IPS-11a (cell line): ENCODE data around the gene ARHGEF16.

Source experiments
- H3K4me3 ChIP-seq: one replicate; pipeline ENCODE4 v1.5.1; 2013; ENCODE audit warnings: low read depth, low read length, control low read depth

The ARHGEF16 gene

GRCh38 chr1:3436451-3436850 is 18.0 kb upstream of the ARHGEF16 start:
- H3K4me3 ChIP-seq: no peak overlapping the region

DNA sequence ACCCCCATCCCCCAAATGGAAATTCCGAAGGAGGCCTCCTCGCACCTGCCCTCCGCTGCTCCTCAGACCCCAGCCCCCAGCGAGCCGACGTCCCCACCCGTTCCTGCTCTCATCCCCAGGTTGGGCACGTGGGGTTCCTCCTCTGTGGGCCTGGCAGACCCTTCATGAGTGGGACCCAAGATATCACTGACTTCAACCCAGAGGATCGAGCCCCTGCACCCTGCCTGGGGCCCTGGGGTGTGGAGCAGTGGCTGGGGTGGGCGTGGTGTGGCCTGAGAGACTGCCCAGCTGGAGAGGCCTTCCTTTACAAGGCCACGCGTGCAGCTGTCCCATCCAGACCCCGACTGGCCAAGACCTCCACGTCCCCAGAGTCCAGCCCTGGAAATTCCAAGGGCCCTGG is 17.6 kb upstream of the ARHGEF16 start:
- no peak overlapping the region for H3K4me3 ChIP-seq

GRCh38 chr1:3438661-3439180 is 15.7 kb upstream of the ARHGEF16 start:
- H3K4me3 ChIP-seq: no peak overlapping the region

DNA sequence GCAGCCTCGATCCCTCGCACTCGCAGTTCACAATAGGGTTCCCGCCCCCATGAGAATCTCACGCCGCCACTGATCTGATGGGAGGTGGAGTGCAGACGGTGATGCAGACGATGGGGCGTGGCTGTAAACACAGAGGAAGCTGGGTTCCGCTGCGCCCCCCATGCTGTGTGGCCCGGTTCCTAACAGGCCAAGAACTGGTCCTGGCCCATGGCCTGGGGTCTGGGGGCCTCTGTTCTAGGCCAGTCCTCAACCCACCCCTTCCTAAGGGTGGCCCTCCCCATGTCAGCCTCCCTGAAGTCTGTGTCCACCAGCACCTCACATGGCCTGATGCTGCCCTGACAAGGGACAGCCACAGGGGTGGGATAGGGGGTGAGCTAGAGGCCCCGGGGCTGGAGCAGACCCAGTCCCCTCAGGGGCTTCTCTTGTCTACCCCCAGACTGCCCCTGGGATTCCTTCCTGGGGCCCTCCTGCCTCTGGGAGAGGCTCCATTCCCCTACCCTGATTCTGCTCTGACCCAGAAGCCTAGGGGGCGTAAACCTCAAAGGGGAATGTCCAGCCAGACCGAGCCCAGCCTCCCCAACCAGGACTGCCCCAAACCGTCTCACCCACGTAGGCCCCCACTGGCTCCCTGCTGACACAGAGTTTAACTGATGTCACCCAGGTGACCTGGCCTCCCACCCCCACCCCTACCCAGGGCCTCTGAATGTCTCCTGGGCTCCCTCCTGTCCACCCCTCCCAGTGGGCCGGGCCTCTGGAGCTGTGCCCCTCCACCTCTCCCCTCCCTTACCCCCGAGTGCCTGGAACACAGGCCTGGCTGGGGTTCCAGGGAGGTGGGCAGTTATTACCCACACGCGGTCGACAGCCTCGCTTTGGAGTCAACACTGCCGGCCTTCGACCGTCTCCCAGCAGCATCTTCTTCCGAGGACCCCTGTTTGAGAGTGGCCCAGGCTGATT is 14.8 kb upstream of the ARHGEF16 start:
- H3K4me3 ChIP-seq: no peak overlapping the region

- no peak overlapping the region for H3K4me3 ChIP-seq
Measured at GRCh38 chr1:3440300-3440681, 14.2 kb upstream of the ARHGEF16 start.

GRCh38 chr1:3440711-3441409 is 13.6 kb upstream of the ARHGEF16 start:
- no peak overlapping the region for H3K4me3 ChIP-seq

DNA sequence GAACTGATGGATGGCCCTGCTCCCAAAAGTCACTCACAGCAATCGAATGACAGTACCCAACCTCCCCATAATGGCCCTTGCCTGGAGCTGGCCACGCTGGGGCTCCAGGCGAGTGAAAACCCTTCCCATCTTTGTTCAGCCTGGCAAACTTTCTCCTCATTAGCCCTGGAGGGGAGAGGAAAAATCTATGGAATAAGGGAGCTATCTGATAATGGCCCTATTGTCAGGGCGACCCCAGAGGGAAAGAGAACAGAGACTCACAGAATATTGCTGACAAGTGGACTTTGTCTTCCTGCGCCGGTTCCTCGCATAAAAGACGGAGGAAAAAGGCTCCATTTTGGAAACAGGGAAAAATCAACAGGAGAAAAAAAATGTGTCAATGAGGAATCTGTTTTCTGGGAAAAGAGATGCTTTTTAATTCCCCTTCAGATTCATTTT is 13.0 kb upstream of the ARHGEF16 start:
- no peak overlapping the region for H3K4me3 ChIP-seq

- no peak overlapping the region for H3K4me3 ChIP-seq
Measured at GRCh38 chr1:3441880-3442279, 12.6 kb upstream of the ARHGEF16 start.

- H3K4me3 ChIP-seq: no peak overlapping the region
Measured at GRCh38 chr1:3442331-3442730, 12.1 kb upstream of the ARHGEF16 start.

DNA sequence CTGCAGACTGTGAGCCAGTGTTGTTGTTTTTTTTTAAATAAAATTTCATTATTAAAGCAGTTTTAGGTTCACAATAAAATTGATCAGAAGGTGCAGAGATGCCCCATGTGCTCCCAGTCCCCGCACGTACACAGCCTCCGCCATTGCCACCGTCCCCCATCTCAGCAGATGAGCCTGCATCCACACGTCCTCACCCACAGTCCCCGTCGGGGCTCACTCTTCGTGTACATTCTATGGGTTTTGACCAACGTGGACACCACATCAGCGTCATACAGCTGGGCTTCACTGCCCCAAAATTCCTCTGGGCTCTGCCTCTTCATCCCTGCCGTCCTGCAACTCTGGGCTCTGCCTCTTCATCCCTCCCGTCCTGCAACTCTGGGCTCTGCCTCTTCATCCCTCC is 11.6 kb upstream of the ARHGEF16 start:
- H3K4me3 ChIP-seq: no peak overlapping the region

- no peak overlapping the region for H3K4me3 ChIP-seq
Measured at GRCh38 chr1:3443807-3444206, 10.7 kb upstream of the ARHGEF16 start.

- H3K4me3 ChIP-seq: no peak overlapping the region
Measured at GRCh38 chr1:3444298-3444697, 10.2 kb upstream of the ARHGEF16 start.

DNA sequence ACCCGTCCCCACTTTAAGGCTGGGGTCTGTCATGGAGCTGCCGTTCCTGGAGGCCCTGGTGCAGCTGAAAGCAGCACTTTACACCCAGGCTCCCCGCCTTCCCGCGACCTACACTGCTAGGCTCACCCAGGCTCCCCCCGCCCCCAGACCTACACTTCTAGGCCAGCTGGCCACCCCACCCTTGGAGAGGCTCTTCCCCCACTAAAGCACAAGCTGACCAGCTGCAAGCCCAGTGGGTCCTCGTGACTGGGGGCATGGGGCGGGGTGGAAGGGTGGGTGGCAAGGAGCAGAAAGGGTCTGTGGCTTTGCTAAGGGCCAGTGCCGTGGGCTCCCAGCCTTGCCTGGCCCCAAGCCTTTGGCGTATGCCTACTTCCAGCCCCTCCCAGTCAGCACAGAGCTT is 9.7 kb upstream of the ARHGEF16 start:
- no peak overlapping the region for H3K4me3 ChIP-seq

GRCh38 chr1:3450202-3450863 is 4.1 kb upstream of the ARHGEF16 start:
- H3K4me3 ChIP-seq: no peak overlapping the region

DNA sequence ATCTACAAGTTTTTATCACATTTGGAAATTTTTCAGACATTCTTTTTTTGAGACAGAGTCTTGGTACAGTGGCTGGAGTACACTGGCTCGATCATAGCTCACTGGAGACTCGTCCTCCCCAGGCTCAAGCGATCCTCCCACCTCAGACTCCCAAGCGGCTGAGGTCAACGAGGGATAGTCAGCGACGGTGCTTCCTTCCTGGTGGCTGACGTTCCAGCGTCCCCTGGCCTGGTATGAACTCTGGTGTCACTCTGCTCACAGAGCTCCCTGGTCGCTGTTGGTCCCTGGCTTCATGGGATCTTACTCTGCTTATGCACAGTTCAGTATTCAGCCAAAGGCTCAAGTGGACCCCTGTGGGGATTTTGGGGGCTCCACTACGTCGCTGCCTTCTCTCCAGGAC is 3.5 kb upstream of the ARHGEF16 start:
- H3K4me3 ChIP-seq: no peak overlapping the region

- no peak overlapping the region for H3K4me3 ChIP-seq
Measured at GRCh38 chr1:3451994-3452865, 2.2 kb upstream of the ARHGEF16 start.

DNA sequence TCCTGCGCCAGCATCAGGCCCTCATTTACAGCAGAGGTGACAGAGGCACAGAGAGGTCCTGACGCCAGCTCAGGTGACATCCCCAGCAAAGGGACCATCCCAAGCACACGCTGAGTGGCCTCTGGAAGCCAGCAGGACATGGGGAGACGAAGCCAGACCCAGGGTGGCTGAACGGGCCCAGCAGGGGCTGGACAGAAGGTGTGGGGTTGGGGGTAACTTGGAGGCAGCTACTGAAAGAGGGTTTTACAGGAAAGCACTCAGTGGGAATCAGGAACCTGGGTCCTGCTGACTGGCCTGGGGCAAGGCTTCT is 1.6 kb upstream of the ARHGEF16 start:
- H3K4me3 ChIP-seq: no peak overlapping the region

DNA sequence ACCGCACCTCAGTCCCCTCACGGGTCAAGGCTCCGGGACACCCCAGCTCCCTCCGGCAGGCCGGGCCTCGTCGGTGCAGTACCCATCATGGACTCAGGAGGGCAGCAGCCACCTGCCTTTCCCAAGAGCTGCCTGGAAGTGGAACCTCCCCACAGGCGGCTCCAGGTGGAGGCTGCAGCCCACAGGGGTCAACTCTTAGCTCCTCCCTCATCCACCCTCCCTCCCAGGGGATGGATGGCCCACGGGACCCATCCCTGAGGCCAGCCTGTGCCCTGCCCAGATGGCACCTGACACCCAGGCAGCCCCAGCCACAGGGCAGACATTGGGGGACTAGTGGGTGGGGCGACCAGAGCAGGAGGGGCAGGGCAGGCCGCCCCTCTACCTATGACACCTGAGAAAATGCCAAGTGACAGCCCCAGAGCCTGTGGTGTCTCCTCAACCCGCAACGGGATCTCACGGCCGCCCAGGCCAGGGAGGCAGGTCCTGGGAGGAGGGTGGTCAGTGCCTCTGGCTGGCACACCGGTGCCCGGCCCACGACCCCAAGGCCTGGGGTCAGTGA is 1.2 kb upstream of the ARHGEF16 start:
- no peak overlapping the region for H3K4me3 ChIP-seq

DNA sequence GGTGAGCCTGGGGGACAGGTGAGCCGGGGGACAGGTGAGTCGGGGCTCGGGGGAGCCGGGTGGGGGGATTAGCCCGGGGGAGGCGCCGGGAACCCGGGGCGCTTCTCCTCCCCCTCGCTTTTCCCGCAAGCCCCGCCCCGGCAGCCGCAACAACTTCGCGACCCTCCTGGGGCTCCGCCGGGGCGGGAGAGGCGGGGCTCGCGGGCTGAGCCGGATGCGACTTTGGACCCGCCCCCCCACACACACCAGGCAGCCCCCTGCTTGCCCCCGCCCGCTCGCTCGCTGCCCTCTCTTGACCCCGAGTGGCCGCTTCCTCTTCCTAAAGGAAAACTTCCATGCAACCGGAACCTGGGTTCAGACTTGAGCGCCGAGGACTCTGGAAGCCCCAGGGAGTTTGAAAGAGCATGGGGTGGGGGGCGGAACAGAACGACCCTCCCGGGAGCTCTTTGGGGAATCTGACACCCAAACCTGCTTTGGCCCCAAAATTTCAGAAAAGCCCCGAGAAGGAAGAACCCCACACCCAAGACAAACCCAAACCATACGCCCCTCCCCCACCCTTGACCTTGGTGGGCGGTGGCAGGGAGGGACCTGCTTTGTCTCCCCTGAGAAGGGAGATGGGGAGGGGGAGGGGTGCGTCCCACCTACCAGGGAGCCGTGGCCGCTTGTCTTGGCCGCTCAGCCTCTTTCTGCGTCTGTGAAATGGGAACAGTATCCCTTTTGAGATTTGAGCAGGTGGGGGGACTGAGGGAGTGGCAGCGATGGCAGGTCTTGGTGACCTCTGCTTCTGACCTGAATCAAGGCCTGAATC is 550 bp downstream of the ARHGEF16 start:
- H3K4me3 ChIP-seq: peak overlapping the region; percentile 56
